GM12878 (cell line): Measurements from ENCODE around the gene NTF4. TPM values are rescaled to one million over a fixed set of nuclear protein-coding genes. Genes with fewer than 3 reads are reported as not detected.

Source experiments
- ATAC-seq: fragments of 200-7000 bp; cut with Tn5 transposase; 3 replicates; pipeline ENCODE4 v1.9.1; 2020; ENCODE audit warnings: mild to moderate bottlenecking, moderate library complexity
- BruUV-seq: library from RNA; stranded (reverse); fragments of 400-500 nt; replicated peaks from 2 replicates; lab custom pipeline; 2021; lab: Mats Ljungman, UMichigan
- CTCF ChIA-PET: fragments of 300-600 bp; sonication (Branson Sonifier 250); formaldehyde crosslinking; extraction: SDS; loops from one replicate; lab custom pipeline; 2021; ENCODE audit warnings: inconsistent platforms; lab: Yijun Ruan, JAX
- POLR2A ChIA-PET: fragments of 350-600 bp; formaldehyde crosslinking; extraction: SDS; loops from one replicate; lab custom pipeline; 2021; ENCODE audit warnings: inconsistent platforms; lab: Charles Lee
- RAD21 ChIA-PET: fragments of 300-600 bp; sonication (Branson Sonifier 250); formaldehyde crosslinking; loops from one replicate; lab custom pipeline; 2023; ENCODE audit warnings: antibody characterized with exemption; ENCODE audit not compliant: unreplicated experiment; lab: Charles Lee
- SMC1A ChIA-PET: fragments of 300-600 bp; sonication (Branson Sonifier 250); formaldehyde crosslinking; loops from one replicate; lab custom pipeline; 2023; ENCODE audit not compliant: unreplicated experiment, uncharacterized antibody; lab: Charles Lee
- DNase-seq: peaks from one replicate; pipeline ENCODE4 v3.0.0-alpha.2; 2011; ENCODE audit warnings: low read depth, low spot score
- FAIRE-seq: peaks from 3 replicates; lab custom pipeline; 2011; peaks lifted over from hg19 to GRCh38; lab: Jason Lieb, UNC
- H2AFZ ChIP-seq: 2 replicates; pipeline ENCODE4 v1.6.0; 2011; ENCODE audit warnings: low read depth, low read length, control low read depth; ENCODE audit not compliant: control insufficient read depth
- H3K27ac ChIP-seq: 2 replicates; pipeline ENCODE4 v1.5.1; 2011; ENCODE audit warnings: control low read depth; ENCODE audit not compliant: control insufficient read depth, insufficient read depth
- H3K27me3 ChIP-seq, 2 experiments: replicated peaks in 1 of 2; 2 replicates each; pipeline versions ENCODE4 v1.6.0 to v1.6.1; 2011; ENCODE audit warnings: low read length in 1 of 2; ENCODE audit not compliant: control insufficient read depth in 2 of 2, insufficient read depth in 2 of 2
- H3K36me3 ChIP-seq, 2 experiments: 2 replicates each; pipeline ENCODE4 v1.5.1; 2011; ENCODE audit warnings: low read length in 1 of 2; ENCODE audit not compliant: control insufficient read depth in 2 of 2, insufficient read depth in 2 of 2
- H3K4me1 ChIP-seq: 2 replicates; pipeline ENCODE4 v1.6.1; 2011; ENCODE audit warnings: mild to moderate bottlenecking, low read length, moderate library complexity, mixed read lengths; ENCODE audit not compliant: control insufficient read depth, insufficient read depth
- H3K4me2 ChIP-seq: 2 replicates; pipeline ENCODE4 v1.6.0; 2011; ENCODE audit warnings: control low read depth; ENCODE audit not compliant: control insufficient read depth, insufficient read depth
- H3K4me3 ChIP-seq: fragments of 200-600 bp; sonication (generic); 2 replicates; pipeline ENCODE4 v1.5.1; 2016
- H3K79me2 ChIP-seq: 2 replicates; pipeline ENCODE4 v1.6.0; 2011; ENCODE audit warnings: low read length; ENCODE audit not compliant: control insufficient read depth, insufficient read depth
- H3K9ac ChIP-seq: 2 replicates; pipeline ENCODE4 v1.8.0; 2011; ENCODE audit warnings: low read length, control low read depth, mixed read lengths; ENCODE audit not compliant: control insufficient read depth, insufficient read depth
- H3K9me3 ChIP-seq: replicated peaks from 3 replicates; pipeline ENCODE4 v1.5.1; 2011; ENCODE audit warnings: mild to moderate bottlenecking, low read length; ENCODE audit not compliant: control insufficient read depth, insufficient read depth
- H4K20me1 ChIP-seq: 2 replicates; pipeline ENCODE4 v1.6.0; 2011; ENCODE audit not compliant: control insufficient read depth, insufficient read depth
- IKZF1 ChIP-seq: fragments of 450-650 bp; conservative IDR thresholded peaks from 2 replicates; pipeline ENCODE4 v1.6.1; 2017; ENCODE audit warnings: antibody characterized with exemption, mild to moderate bottlenecking
- KLF5 ChIP-seq: fragments of 450-650 bp; IDR thresholded peaks from 2 replicates; pipeline ENCODE4 v1.6.1; 2014; ENCODE audit warnings: mild to moderate bottlenecking; ENCODE audit not compliant: partially characterized antibody
- POLR2AphosphoS2 ChIP-seq: IDR thresholded peaks from 2 replicates; pipeline ENCODE4 v1.6.1; 2011; ENCODE audit warnings: low read depth, mild to moderate bottlenecking, low read length, improper control_type of control experiment, moderate library complexity
- RB1 ChIP-seq: fragments of 450-650 bp; formaldehyde crosslinking; IDR thresholded peaks from 2 replicates; pipeline ENCODE4 v1.6.1; 2017; ENCODE audit warnings: mild to moderate bottlenecking, borderline replicate concordance
- TCF3 ChIP-seq: IDR thresholded peaks from 2 replicates; pipeline ENCODE4 v1.6.1; 2012; ENCODE audit warnings: low read depth, mild to moderate bottlenecking, low read length, borderline replicate concordance; ENCODE audit not compliant: insufficient read depth
- WGBS: methylation state at CpG from one replicate; pipeline ENCODE4 v1.1.6; 2016; ENCODE audit warnings: low lambda C conversion rate; ENCODE audit not compliant: insufficient replicate concordance, insufficient coverage; ENCODE audit errors: missing lambda C conversion rate; 5-methylcytosine and 5-hydroxymethylcytosine counted together
- in situ Hi-C: fragments of 300-500 bp; cut with MboI; formaldehyde crosslinking; loops from 9 replicates; pipeline ENCODE4 v1.14.3; 2018; ENCODE audit warnings: mixed read lengths
- intact Hi-C: fragments of 100-400 bp; cut with micrococcal nuclease; formaldehyde crosslinking; loops from one replicate; pipeline ENCODE4 v1.14.2; 2022; ENCODE audit not compliant: unreplicated experiment
- polyA plus RNA-seq, 11 experiments: library from polyadenylated mRNA; depleted of rRNA in 4 of 11; unstranded in 6 of 11; stranded (reverse) in 5 of 11; fragments of >200 nt; fragmentation: Nextera tagmentation in 4 of 11; fragmentation: Illumina TruSeq in 1 of 11; extraction: Ambion mirVana in 4 of 11; extraction: Trizol in 1 of 11; gene quantifications; 1 replicate in 1 of 11; 2 replicates in 10 of 11; pipeline versions ENCODE4 v1.2.1 to v1.2.3, GENCODE V29; 2011 to 2016; ENCODE audit warnings: inconsistent platforms in 2 of 11, missing spikeins in 2 of 11, low read depth in 1 of 11
- total RNA-seq, 4 experiments: library from RNA; depleted of rRNA in 3 of 4; stranded (reverse); fragments of >200 nt in 3 of 4; fragmentation: Illumina TruSeq in 1 of 4; extraction: Trizol in 1 of 4; gene quantifications; 2 replicates each; pipeline versions ENCODE4 v1.2.1 to v1.2.3, GENCODE V29; 2013 to 2021
- TF ChIP-seq, protein P1 (sequence below): fragments of 450-650 bp; formaldehyde crosslinking; IDR thresholded peaks from 2 replicates; pipeline ENCODE4 v1.5.0; 2022; ENCODE audit warnings: mild to moderate bottlenecking, missing genetic modification characterization
- TF ChIP-seq, protein P2 (sequence below): IDR thresholded peaks from 2 replicates; pipeline ENCODE4 v1.6.1; 2011; ENCODE audit warnings: low read depth, low read length, improper control_type of control experiment, borderline replicate concordance

The NTF4 gene
- total and polyA plus RNA-seq, 10 of the 15 experiments (the other 5 are each of a cell fraction or from before 2014, with no cell fraction given) = not detected

DNA sequence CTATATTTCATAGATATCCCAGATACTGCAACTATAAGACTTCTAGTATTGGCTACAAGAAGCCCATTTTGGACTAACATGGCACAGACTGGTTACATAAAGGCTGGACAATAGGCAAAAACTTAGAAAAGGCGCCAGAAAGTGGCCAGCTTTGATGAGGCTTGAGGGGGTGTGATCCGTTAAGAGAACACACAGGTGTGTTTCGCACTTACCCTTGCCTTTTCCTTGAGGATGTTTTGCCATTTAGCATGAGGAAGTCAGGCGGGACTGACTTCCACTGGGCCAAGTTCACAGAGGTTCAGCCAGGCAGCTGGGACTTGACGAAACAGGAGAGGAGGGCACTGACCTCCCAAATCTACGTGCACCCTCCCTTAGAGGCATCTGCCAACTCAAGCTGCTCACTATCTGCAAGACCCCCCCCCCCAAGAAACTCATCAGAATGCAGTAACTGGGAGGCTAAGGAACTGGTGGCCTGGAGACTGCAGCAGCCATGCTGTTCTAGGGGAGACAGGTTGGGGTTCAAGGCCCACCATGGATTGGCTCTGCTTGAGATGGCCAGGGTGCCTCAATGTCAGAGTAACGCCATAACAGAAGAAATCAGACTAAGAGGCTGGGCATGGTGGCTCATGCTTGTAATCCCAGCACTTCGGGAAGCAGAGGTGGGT is 45.1 kb upstream of the NTF4 start:
- Histone ChIP-seq H3K4me3 (no peak overlapping the region), H3K36me3 (peaks cover 7 to 30% of the 10 kb centered on the region in 2 experiments), H4K20me1 (no peaks in the 10 kb centered on the region), H3K4me1 (peaks cover 4% of the 10 kb centered on the region), H3K4me2 (no peak overlapping the region), H3K9me3 (no peaks in the 10 kb centered on the region), H3K79me2 (no peaks in the 10 kb centered on the region), H3K27me3 (no peaks in the 10 kb centered on the region), H3K9ac (no peak overlapping the region)
- no TSS peak for BruUV-seq
- DNase-seq (no peak), FAIRE-seq (no peak)
- WGBS = 88% methylated on average over 8 of the region's 8 CpGs
- in situ Hi-C loops = no loop called here
- RAD21 ChIA-PET = no interaction called here
- TF ChIP-seq, protein P1, sequence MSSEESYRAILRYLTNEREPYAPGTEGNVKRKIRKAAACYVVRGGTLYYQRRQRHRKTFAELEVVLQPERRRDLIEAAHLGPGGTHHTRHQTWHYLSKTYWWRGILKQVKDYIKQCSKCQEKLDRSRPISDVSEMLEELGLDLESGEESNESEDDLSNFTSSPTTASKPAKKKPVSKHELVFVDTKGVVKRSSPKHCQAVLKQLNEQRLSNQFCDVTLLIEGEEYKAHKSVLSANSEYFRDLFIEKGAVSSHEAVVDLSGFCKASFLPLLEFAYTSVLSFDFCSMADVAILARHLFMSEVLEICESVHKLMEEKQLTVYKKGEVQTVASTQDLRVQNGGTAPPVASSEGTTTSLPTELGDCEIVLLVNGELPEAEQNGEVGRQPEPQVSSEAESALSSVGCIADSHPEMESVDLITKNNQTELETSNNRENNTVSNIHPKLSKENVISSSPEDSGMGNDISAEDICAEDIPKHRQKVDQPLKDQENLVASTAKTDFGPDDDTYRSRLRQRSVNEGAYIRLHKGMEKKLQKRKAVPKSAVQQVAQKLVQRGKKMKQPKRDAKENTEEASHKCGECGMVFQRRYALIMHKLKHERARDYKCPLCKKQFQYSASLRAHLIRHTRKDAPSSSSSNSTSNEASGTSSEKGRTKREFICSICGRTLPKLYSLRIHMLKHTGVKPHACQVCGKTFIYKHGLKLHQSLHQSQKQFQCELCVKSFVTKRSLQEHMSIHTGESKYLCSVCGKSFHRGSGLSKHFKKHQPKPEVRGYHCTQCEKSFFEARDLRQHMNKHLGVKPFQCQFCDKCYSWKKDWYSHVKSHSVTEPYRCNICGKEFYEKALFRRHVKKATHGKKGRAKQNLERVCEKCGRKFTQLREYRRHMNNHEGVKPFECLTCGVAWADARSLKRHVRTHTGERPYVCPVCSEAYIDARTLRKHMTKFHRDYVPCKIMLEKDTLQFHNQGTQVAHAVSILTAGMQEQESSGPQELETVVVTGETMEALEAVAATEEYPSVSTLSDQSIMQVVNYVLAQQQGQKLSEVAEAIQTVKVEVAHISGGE (CRISPR knock-in tag) = no peak
- TF ChIP-seq, protein P2, sequence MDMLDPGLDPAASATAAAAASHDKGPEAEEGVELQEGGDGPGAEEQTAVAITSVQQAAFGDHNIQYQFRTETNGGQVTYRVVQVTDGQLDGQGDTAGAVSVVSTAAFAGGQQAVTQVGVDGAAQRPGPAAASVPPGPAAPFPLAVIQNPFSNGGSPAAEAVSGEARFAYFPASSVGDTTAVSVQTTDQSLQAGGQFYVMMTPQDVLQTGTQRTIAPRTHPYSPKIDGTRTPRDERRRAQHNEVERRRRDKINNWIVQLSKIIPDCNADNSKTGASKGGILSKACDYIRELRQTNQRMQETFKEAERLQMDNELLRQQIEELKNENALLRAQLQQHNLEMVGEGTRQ = no peak
- TF ChIP-seq RB1 = no peak
- TF ChIP-seq IKZF1 = no peak
- TF ChIP-seq KLF5 = no peak
- no peak for TF ChIP-seq TCF3
- TF ChIP-seq POLR2AphosphoS2 = peak; percentile 54; the same call in 1 of the 2 replicates
- TF ChIP-seq, all 136 proteins: peak for 1
- ChIA-PET POLR2A (interaction anchor here (0.7 kb wide), 1 partner anchor 341 kb away, joined by 8 read pairs; no protein-coding TSS in a partner anchor), SMC1A (no interaction called here), CTCF (interaction anchor here (1.1 to 1.7 kb wide), 2 partner anchors 12 to 37 kb away, joined by 3 to 9 read pairs; no protein-coding TSS in a partner anchor)
- ATAC-seq = no peak
- intact Hi-C loops = no loop called here
- Histone ChIP-seq H2AFZ (no peak overlapping the region), H3K27ac (no peak overlapping the region)
